Activated CD8-positive, alpha-beta memory T cell treated with anti-CD3 and anti-CD28 coated beads, Interleukin-2, amount 50 U/mL, for 48 hours (primary cell): Measurements from ENCODE around the gene TNPO3.

Source experiments
- DNase-seq: peaks from one replicate; pipeline ENCODE4 v3.0.0-alpha.2; 2020

Gene TNPO3

GRCh38 chr7:129054438-129055293 is at the start of gene TNPO3:
TSS of gene TNPO3 (minus strand) at chr7:129055111. CDS start at chr7:129054770, 341 bp downstream.
- peak; percentile 93 for DNase-seq

GRCh38 chr7:129103561-129104324 is 48.8 kb upstream of the TNPO3 start:
- DNase-seq: no peak

DNA sequence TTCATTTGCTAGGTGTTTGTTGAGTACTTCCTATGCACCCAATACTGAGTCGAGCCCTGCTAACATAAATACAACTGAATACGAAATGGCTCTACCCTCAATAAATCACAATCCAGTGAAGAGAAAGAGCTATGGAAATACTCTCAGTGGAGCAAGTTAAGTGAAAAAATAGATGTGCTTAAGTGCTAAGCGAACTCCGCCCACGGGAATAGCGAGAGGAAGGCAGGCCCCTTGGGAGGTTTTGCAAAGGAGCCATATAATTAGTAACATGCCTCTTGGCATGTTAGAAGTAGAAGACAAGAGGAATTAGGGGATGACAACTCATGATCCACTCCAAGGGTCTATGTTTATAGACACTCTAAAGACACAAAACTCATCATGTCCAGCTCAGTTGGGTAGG is 46.8 kb upstream of the TNPO3 start:
- DNase-seq: no peak

DNA sequence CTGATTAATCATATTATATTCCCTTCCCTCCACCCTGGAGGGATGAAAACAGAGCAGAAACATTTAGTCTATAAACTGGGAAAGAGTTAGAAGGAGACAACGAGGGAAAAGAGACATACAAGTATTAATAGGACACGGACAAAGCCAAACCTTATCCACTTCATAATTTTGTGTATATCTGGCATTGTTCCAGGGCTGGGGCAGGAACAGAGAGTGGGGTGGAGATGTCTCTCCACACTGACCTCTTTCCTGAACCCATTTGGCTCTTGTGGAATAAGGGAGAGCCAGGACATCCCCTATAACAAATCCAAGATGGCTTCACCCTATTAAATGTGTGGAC is 45.9 kb upstream of the TNPO3 start:
- DNase-seq: no peak

GRCh38 chr7:129098409-129099084 is 43.6 kb upstream of the TNPO3 start:
- no peak for DNase-seq

- DNase-seq: no peak
Observed at GRCh38 chr7:129095258-129095657, 40.3 kb upstream of the TNPO3 start.

- no peak for DNase-seq
Observed at GRCh38 chr7:129094501-129094900, 39.6 kb upstream of the TNPO3 start.

GRCh38 chr7:129093867-129094456 is 39.1 kb upstream of the TNPO3 start:
- no peak for DNase-seq

DNA sequence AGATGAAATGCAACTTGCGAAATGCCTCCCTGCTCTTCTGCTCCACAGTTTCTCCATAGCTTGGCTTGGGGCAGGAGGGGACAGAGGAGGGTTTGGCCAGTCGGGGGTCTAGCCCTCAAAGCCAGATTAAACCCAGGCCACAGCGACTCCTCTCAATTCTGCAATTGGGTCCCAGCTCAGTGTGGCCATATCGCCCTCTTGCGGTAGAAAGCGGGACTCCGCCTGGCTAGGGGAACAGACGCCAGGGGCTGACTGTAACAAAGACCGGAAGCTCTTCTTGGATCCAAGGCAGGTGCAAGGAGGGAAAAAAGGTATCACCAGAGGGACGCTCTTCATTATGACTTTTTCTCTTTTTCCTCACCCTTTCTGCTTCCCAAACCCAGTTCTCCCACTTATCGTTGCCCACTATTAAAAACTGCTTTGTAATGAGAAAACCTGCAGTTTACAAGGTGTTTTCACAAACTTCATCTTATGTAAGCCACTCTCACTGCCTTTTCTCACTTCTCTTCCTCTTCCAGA is 36.6 kb upstream of the TNPO3 start:
- DNase-seq: peak; percentile 98

GRCh38 chr7:129090300-129090907 is 35.5 kb upstream of the TNPO3 start:
- DNase-seq: no peak

DNA sequence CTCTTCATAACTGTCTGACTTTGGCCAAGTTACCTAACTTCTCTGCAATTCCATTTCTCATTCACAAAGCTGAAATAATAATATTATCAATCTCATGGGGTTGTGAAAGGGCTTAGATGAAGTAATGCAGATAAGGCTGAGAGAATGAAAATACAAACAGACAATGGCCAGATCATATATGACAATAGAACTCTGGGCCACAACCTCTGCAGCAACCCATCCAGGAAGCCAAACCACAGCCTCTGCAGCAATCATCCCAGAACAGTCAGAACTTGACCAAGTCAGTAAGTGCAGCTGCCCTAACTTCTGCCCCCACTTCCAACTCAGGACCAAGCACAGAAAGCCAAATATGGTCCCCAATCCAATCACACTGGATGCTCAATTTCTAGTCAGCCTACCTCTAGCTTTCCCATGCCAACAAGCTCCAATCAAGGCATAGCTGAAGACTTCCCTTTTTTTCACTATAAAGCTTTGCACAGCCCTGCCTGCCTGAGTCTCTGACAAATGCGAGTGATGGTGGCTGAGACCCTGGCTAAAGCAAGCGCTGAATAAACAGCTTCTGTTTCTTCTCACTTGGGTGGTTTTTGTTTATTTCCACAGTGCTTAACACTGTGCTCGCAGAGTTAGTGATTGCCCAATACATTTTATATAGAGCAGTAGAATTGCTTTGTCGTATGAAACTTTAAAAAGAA is 34.8 kb upstream of the TNPO3 start:
- DNase-seq: no peak

GRCh38 chr7:129084801-129085551 is 30.1 kb upstream of the TNPO3 start:
- DNase-seq: no peak

- DNase-seq: no peak
Observed at GRCh38 chr7:129083525-129083924, 28.6 kb upstream of the TNPO3 start.

DNA sequence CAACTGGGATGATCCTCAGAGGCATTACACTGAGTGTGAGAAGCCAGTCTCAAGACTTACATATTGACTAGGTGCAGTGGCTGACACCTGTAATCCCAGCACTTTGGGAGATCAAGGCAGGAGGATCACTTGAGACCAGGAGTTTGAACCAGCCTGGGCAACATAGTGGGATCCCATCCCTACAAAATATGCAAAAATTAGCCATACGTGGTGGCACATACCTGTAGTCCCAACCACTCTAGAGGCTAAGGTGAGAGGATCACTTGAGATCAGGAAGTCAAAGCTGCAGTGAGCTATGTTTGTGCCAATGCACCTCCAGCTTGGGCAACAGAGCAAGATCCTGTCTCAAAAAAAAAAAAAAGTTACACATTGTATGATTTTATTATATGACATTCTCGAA is 23.5 kb upstream of the TNPO3 start:
- DNase-seq: no peak

DNA sequence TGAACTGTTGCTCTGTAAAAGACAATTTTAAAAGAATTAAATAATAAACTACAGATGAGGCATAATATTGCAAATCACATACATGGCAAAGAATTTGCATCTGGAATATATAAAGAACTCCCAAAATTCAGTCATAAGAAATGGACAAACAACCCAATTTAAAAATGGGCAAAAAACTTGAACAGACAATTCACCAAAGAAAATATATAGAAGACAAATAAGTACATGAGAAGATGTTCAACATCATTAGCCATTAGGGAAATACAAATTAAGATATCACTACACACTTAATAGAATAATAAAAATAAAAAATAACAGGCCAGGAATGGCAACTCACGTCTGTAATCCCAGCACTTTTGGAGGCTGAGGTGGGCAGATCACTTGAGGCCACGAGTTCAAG is 22.0 kb upstream of the TNPO3 start:
- DNase-seq: no peak

- DNase-seq: no peak
Observed at GRCh38 chr7:129074994-129075393, 20.1 kb upstream of the TNPO3 start.

DNA sequence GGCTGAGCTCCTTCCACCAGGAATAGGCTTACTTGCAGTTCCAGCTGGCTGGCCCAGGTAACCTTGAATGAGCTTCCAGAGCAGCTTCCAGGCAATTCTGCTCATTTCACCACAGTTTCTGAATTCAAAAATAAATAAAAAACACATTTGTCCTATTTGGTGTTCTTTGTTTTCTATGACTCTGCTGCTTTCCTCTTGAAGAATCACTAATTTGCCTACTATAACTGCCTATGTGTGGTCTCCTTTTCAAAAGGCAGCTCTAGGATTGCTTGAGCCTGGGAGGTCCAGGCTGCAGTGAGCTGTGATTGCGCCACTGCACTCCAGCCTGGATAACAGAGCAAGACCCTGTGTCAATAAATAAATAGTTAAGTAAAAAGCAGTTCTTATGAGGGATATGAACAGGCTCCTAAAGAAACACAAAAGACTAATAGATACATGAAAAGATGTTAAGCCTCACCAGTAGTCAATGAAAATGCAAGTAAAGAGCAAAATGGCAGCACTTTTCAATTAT is 19.5 kb upstream of the TNPO3 start:
- DNase-seq: no peak

DNA sequence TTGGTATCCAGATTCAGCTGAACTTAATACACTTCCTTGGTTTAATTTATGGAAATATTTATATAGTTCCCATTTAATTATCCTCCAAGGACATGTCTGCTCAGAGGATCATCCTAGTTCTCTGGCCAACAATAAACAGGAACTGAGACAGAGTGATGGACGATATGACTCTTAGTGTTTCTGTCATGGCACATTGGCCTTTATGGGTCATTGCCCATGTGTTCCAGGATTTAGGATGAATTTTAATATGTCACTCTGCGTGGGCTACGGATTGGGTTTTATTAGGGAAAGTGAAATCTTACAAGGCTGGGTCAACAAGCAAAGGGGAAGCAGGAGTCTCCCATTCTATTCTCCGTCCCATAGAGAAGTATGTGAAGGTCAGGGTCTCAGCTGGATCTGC is 18.8 kb upstream of the TNPO3 start:
- DNase-seq: no peak

DNA sequence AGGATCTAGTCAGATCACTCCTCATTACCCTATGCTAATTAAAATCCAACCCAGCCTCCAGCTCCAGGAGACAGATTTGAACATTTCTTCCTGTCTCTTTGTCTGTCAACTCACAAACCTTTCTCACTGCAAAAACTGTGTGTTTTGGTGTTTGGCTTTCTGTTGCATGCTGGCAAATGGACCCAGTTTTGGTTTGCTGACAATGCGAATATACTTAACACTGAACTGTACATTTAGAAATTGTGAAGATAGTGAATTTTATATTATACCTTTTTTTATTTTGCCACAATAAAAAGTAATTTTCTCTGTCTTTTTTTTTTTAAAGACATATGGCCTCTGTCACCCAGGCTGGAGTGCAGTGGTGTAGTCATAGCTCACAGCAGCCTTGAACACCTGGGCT is 18.3 kb upstream of the TNPO3 start:
- no peak for DNase-seq

DNA sequence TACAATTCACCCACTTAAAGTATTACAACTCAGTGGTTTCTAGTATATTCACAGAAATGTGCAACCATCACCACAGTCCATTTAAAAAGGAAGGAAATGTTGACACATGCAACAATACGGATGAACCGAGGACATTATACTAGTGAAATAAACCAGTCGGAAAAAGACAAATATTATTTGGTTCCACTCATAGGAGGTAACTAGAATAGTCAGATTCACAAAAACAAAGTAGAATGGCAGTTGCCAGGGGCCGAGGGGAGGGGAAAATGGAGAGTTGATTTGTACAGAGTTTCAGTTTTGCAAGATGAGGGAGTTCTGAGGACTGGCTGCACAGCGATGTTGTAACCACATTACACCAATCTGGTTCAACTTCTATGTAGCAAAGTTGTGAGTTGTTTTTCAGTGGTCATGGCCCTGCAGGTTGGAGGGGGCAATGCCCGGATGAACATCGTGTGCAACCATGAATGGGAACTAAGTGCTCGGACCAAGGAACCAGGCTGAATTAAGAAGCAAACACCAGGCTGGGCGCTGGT is 17.6 kb upstream of the TNPO3 start:
- no peak for DNase-seq

DNA sequence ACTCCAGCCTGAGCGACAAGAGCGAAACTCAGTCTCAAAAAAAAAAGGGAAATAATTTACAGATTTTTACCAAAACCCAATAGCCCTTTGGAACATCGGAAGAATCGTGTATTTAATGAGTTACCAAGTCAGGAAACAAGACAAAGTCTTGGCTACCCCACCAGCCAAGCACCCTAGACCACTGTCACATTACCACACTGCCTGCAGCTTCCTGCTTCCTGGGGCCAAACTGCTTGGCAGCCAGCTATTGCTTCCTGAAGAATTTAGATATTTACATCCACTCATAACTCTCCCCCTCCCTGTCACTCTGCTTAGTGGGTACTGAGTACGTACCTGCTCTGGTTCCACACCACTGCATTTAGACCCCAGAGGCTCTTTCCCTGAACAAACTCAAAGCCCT is 14.1 kb upstream of the TNPO3 start:
- no peak for DNase-seq
